ENCODE results near the gene SYNGR3.
"Not testable (repeated sequence)": the region's sequence is repeated elsewhere in the genome, so short reads cannot be mapped to it uniquely, and the experiment has no call there.

Gene SYNGR3, protein sequence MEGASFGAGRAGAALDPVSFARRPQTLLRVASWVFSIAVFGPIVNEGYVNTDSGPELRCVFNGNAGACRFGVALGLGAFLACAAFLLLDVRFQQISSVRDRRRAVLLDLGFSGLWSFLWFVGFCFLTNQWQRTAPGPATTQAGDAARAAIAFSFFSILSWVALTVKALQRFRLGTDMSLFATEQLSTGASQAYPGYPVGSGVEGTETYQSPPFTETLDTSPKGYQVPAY

GRCh38 chr16:1989209-1990100, at the start of gene SYNGR3:
SYNGR3 (plus strand) TSS chr16:1989970; CDS start chr16:1990103, 133 bp downstream.
- DNase-seq (ENCODE audit: low spot score) = no peak

GRCh38 chr16:1940273-1941161, 49.3 kb upstream of the SYNGR3 start:
- DNase-seq (ENCODE audit: low spot score) = no peak

- DNase-seq (ENCODE audit: low spot score) = no peak
Observed at GRCh38 chr16:1941162-1942046, 48.4 kb upstream of the SYNGR3 start.

- peak; percentile 33 for DNase-seq (ENCODE audit: low spot score)
Observed at GRCh38 chr16:1942047-1942809, 47.5 kb upstream of the SYNGR3 start.

DNA sequence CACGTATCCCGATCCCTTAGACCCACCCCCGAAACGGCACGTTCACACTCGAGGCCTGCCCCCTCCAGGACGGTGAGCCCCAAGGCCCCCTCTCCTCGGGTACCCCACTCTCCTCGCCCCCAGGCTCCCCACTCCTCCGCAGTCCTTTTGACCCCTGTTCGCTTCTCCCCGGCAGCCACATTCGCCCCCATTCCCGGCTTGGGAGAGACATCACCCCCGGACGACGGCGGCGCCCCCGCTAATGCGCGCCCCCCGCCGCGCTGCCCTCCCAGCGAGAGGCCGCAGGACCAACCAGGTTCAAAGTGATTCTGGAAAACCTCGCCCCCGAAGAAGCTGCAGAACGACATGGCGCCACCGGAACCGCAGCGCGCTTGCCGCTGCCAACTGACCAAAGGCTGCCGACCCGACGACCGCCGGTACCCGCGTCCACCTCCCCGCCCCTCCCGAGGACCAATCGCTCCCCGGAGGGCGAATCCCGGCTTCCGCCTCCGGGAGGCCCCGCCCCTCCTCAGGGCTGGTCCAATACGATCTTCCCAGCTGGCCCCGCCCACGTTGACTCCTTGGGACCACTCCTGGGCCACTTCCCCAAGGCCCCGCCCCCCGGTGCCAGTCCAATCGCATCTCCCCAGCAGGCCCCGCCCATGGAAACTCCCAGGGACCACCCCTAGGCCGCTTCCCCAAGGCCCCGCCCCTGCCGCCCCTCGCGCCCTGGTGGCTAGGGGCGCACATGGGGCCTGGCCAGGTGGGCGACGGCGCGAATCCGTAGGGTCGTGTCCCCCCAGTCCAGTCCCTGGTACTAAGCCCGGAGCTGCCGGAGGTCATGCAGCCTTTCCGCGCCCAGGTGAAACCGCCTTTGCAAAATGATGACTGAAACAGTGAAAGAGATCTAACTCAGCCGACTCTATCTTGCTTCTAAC, 46.7 kb upstream of the SYNGR3 start, which contains the start of gene MSRB1:
MSRB1 (minus strand) TSS at position 390 of the 917 bp plus-strand sequence; CDS start at position 347, 43 bp downstream.
- DNase-seq (ENCODE audit: low spot score) = peak; percentile 100

DNA sequence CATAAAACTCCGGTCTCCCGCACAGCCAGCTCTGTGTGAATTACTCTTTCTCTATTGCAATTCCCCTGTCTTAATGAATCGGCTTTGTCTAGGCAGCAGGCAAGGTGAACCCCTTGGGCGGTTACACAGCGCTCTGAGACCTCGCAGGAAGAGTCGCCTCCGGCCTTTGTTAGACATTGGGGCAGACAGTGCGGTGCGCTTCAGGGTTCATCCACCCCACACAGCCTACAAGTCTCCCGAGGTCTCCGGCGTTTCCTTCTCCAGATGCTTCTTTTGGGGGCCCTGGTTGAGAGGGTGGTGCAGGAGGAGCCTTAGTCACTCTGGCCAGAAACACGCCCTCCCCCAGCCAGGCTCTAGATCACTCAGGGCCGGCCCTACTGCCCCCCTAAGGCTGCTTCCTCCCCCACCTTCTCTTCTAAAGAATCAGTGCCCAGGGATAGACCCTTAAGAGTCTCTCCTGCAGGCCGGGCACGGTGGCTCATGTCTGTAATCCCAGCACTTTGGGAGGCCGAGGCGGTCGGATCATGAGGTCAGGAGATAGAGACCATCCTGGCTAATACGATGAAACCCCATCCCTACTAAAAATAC, 45.1 kb upstream of the SYNGR3 start:
- no peak for DNase-seq (ENCODE audit: low spot score)

DNA sequence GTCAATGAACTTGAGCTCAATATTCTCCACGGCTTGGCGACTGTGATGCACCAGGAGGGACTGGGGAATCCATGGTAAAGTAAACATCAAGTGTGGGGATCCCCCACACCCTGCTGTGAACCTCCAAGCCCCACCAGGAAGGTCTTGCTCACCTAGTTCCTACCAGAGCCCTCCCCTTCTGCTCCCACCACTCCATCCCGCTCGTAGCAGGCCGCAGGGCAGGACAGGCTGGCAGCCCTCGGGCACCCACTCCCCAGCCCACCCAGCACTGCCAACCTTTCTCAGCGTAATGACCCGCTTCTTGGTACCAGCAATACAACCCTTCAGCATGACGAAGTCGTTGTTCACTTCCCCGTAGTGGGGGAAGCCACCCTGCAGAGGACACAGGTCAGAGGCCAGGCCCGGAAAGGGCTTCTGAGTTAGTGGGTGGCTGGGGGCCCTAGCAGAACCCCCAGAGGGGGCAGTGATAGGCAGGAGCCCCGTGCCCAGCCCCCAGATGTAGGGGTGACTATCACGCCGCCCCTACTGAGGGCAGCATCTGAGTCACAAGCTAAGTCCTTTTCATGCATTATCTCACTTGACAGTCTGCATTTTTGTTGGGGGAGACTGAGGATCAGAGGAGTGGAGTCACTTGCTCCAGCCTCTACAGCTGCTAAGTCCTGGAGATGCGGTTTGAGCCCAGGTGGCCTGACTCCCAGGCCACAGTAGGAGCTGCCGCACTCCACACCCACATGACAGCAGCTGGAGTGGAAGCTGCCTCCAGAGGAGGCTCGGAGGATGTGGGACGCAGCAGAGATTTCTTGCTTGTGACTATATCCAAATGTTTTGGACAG, 44.0 kb upstream of the SYNGR3 start:
- DNase-seq (ENCODE audit: low spot score) = no peak

DNA sequence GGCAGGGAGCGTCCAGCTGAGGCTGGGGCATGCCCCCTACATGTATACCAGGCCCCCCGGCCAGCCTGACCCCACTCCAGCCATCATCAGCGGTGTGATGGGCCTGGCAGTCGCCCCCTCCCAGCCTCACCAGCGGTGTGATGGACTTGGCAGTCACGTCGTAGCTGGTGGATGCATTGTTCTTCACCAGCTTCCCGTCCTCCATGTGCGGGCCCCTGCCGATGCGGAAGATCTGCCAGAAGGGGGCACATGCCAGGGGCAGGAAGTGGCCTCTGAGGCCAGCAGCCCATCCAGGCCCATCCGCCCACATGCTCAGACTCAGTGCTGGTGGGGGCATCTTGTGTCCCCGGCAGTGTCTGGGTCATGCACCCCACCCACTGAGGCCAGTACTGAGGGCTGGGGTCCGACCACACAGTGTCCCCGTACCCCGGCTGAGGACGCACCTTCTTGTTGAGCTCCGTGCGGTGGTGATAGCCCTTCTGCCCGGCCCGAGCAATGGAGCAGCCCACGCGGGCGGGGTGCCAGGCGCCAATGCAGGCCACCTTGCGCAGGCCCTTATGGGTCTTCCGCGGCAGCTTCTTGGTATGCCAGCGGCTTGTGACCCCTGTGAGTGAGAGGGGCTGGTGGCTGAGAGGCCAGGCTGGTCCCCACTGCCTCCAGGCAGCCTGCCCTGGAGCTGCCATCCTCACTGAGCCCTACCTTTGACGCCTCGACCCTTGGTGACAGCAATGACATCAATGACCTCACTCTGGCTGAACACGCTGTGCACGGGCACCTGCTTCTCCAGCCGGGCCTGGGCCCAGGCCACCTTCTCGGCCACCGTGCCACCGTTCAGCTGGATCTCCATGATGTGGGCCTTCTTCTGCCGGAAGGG, 43.0 kb upstream of the SYNGR3 start:
- no peak for DNase-seq (ENCODE audit: low spot score)

DNA sequence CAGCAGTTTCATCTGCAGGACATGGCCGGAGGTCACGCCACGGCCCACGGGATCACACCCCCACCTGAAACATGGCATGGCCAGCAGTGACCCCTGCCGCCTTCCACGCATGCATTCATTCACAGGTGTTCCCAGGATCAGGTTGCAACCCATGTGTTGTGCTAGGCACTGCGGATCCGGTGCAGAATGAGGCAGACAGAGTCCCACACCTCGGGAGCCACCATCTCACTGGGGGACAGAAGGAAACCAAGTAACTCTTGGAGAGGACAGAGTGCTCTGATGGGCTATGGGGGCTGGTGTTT, 42.5 kb upstream of the SYNGR3 start:
- no peak for DNase-seq (ENCODE audit: low spot score)

DNA sequence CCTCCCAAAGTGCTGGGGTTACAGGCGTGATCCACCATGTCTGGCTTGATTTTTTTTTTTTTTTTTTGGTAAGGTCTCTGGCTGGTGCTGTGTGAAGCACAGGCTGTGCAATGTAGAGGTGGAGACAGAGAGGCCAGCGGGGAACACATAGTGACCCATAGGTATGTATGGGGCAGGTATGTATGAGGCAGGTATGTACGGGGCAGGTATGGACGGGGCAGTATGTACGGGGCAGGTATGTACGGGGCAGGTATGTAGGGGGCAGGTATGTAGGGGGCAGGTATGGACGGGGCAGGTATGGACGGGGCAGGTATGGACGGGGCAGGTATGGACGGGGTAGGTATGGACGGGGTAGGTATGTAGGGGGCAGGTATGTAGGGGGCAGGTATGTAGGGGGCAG, 40.3 kb upstream of the SYNGR3 start:
- DNase-seq (ENCODE audit: low spot score) = no peak

GRCh38 chr16:1950047-1950446, 39.7 kb upstream of the SYNGR3 start:
- no peak for DNase-seq (ENCODE audit: low spot score)

- no peak for DNase-seq (ENCODE audit: low spot score)
Observed at GRCh38 chr16:1950559-1950958, 39.2 kb upstream of the SYNGR3 start.

DNA sequence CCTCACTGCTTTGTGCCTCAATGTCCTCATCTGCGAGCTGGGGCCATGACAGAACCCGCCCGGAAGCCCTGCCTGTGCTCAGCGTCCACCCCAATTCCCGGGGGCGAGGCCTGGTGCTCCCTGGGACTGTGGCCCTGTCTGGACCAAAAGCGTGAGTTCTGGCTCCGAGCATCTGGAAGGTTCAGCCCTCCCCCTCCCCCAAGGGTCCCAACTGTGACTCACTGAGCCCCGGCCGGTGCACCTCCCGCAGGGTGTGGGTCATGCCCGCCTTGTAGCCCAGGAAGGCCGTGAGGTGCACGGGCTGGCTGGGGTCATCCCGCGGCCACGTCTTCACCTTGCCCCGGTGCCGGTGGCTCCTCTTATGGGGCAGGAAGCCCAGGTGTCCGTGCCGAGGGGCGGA, 36.0 kb upstream of the SYNGR3 start:
- DNase-seq (ENCODE audit: low spot score) = no peak

GRCh38 chr16:1957434-1958142, 32.2 kb upstream of the SYNGR3 start:
- not testable (repeated sequence) for DNase-seq (ENCODE audit: low spot score)

GRCh38 chr16:1958143-1958491, 31.7 kb upstream of the SYNGR3 start:
- not testable (repeated sequence) for DNase-seq (ENCODE audit: low spot score)

DNA sequence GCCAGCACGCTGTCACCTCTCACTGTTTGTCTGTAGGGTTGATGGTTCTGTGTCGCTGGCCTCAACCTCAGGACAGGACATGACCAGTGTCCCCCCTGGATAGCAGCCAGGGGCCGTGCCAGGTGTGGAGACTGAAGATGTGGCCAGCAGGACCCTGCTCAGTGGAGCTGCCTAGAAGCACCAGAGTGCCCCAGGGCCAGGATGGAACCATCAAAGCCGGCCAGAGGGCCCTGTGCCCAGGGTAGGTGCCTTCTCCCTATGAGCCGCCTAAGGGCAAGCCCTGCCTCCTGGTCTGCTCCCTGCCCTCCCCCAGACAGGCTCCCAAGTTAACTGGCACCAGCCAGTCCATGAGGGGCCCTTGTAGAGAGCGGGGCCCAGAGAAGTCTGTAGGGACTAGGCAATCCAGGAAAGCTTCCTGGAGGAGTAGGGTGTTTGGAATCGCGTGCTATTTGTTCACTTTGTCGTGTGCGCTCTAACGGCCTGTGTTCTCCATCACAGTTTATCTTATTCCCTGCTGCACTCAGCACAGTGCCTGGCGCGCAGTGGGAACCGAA, 31.0 kb upstream of the SYNGR3 start:
- DNase-seq (ENCODE audit: low spot score) = no peak
